Glomerular visceral epithelial cell (primary cell): Measurements from ENCODE around the gene PDSS1.

Experiments
- DNase-seq: peaks from one replicate; pipeline ENCODE4 v3.0.0-alpha.2; 2016; ENCODE audit errors: extremely low spot score

PDSS1 gene

GRCh38 chr10:26698909-26699308 lies 1.4 kb downstream of the PDSS1 start:
- DNase-seq = no peak

GRCh38 chr10:26699631-26700030 lies 2.1 kb downstream of the PDSS1 start:
- DNase-seq = no peak

- no peak for DNase-seq
These were observed 3.6 kb downstream of the PDSS1 start for GRCh38 chr10:26700884-26701630.

- DNase-seq = peak; percentile 23
These were observed 5.6 kb downstream of the PDSS1 start for GRCh38 chr10:26703096-26703495.

GRCh38 chr10:26703974-26704373 lies 6.5 kb downstream of the PDSS1 start:
- no peak for DNase-seq

GRCh38 chr10:26706206-26706605 lies 8.7 kb downstream of the PDSS1 start:
- no peak for DNase-seq

GRCh38 chr10:26706936-26707335 lies 9.4 kb downstream of the PDSS1 start:
- no peak for DNase-seq

- DNase-seq = no peak
These were observed 13.8 kb downstream of the PDSS1 start for GRCh38 chr10:26711324-26711723.

GRCh38 chr10:26714415-26715136 lies 17.1 kb downstream of the PDSS1 start:
- no peak for DNase-seq

- DNase-seq = no peak
These were observed 17.6 kb downstream of the PDSS1 start for GRCh38 chr10:26715137-26715487.

- no peak for DNase-seq
These were observed 20.0 kb downstream of the PDSS1 start for GRCh38 chr10:26717476-26717875.

GRCh38 chr10:26721561-26721960 lies 24.1 kb downstream of the PDSS1 start:
- no peak for DNase-seq

- DNase-seq = no peak
These were observed 25.5 kb downstream of the PDSS1 start for GRCh38 chr10:26723016-26723415.

GRCh38 chr10:26725837-26726727 lies 28.6 kb downstream of the PDSS1 start:
- peak; percentile 69 for DNase-seq

GRCh38 chr10:26727005-26727404 lies 29.5 kb downstream of the PDSS1 start:
- DNase-seq = no peak

- DNase-seq = no peak
These were observed 31.5 kb downstream of the PDSS1 start for GRCh38 chr10:26728957-26729356.

GRCh38 chr10:26729395-26729794 lies 31.9 kb downstream of the PDSS1 start:
- no peak for DNase-seq

- no peak for DNase-seq
These were observed 33.1 kb downstream of the PDSS1 start for GRCh38 chr10:26730552-26730951.

- no peak for DNase-seq
These were observed 36.5 kb downstream of the PDSS1 start for GRCh38 chr10:26733750-26734568.

GRCh38 chr10:26735435-26735834 lies 37.9 kb downstream of the PDSS1 start:
- no peak for DNase-seq

- DNase-seq = peak; percentile 9
These were observed 40.2 kb downstream of the PDSS1 start for GRCh38 chr10:26737730-26738129.
